Effector memory CD8-positive, alpha-beta T cell (primary cell): ENCODE data around the gene STK11IP.

ENCODE experiments used
- ATAC-seq: fragments of 150-1000 bp; cut with Tn5 transposase; replicated peaks from 2 replicates; pipeline ENCODE4 v1.10.0; 2021; ENCODE audit warnings: mild to moderate bottlenecking, moderate library complexity
- DNase-seq, 3 experiments: peaks; one replicate each; pipeline ENCODE4 v3.0.0; 2021
- H3K27ac Mint-ChIP-seq, 2 donors: one replicate each; pipeline ENCODE4 v1.8.0; 2022; ENCODE audit warnings: mild to moderate bottlenecking in 2 of 2, mixed read lengths in 2 of 2, moderate library complexity in 2 of 2
- H3K27me3 Mint-ChIP-seq, 2 donors: one replicate each; pipeline ENCODE4 v1.8.0; 2022; ENCODE audit warnings: mixed read lengths in 2 of 2
- H3K36me3 Mint-ChIP-seq: one replicate; pipeline ENCODE4 v1.8.0; 2022; ENCODE audit warnings: mild to moderate bottlenecking, moderate library complexity, mixed read lengths; ENCODE audit not compliant: insufficient read depth
- H3K4me1 Mint-ChIP-seq, 2 donors: one replicate each; pipeline ENCODE4 v1.8.0; 2022; ENCODE audit warnings: low read depth in 2 of 2, mixed read lengths in 2 of 2
- H3K4me3 Mint-ChIP-seq, 2 donors: one replicate each; pipeline ENCODE4 v1.8.0; 2022; ENCODE audit warnings: mild to moderate bottlenecking in 2 of 2, mixed read lengths in 2 of 2, moderate library complexity in 2 of 2
- H3K9me3 Mint-ChIP-seq, 2 donors: one replicate each; pipeline ENCODE4 v1.8.0; 2022; ENCODE audit warnings: mixed read lengths in 2 of 2

STK11IP gene

GRCh38 chr2:219661197-219661954 is 63.7 kb downstream of the STK11IP start:
- Mint-ChIP-seq H3K4me3 (no peak overlapping the region), H3K36me3 (no peaks in the 10 kb centered on the region), H3K27me3 (peaks cover 64 to 86% of the 10 kb centered on the region in 2 donors), H3K4me1 (no peaks in the 10 kb centered on the region), H3K9me3 (peaks cover 0 to 3% of the 10 kb centered on the region in 2 donors), H3K27ac (no peak overlapping the region)
- no peak for ATAC-seq
- DNase-seq: no peak

DNA sequence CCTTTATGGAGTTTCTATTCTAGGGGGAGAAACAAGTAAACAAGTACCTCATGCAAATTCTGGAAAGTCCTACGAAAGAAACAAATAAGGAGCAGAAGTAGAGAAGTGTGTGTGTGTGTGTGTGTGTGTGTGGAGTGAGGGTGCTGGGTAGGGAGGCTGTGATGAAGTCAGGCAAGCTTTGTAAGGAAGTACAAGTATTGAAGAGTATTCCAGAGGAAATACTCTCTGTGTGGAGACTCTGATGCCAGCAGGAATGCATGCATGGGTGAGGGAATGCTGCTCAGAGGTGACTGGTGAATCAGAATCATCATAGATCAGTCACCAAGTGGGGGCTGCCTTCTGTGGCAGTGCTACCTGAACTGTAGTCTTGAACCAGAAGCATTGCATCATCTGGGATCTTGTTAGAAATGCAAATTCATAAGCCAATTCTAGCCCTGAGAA is 64.3 kb downstream of the STK11IP start:
- Mint-ChIP-seq H3K4me1 (no peaks in the 10 kb centered on the region), H3K36me3 (no peaks in the 10 kb centered on the region), H3K4me3 (no peak overlapping the region), H3K27ac (no peak overlapping the region), H3K27me3 (peaks cover 58 to 86% of the 10 kb centered on the region in 2 donors), H3K9me3 (peaks cover 0 to 3% of the 10 kb centered on the region in 2 donors)
- DNase-seq (no peak), ATAC-seq (no peak)

DNA sequence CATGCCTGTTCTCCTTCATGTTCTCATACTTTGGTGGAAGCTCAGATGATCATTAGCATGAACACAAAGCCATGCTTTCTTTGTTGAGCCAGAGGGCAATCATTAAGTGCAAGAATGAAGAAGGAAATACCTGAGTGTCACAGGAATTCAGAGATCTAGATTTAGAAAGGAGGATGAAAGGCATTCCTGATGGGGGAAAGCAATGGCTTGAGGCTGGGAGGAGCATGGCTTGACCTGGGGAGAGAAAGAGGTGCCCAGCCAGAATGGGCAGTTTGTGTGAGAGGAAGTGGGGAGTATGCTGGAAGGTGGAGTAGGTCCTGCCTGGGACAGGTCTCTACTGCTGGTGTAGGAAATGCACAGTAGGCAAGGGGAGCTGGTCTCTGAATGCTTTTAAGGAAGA is 64.9 kb downstream of the STK11IP start:
- Mint-ChIP-seq H3K27me3 (peaks cover 58 to 80% of the 10 kb centered on the region in 2 donors), H3K36me3 (no peaks in the 10 kb centered on the region), H3K4me3 (no peak overlapping the region), H3K4me1 (no peaks in the 10 kb centered on the region), H3K9me3 (peaks cover 0 to 3% of the 10 kb centered on the region in 2 donors), H3K27ac (no peak overlapping the region)
- ATAC-seq (no peak), DNase-seq (no peak)

GRCh38 chr2:219663116-219663762 is 65.6 kb downstream of the STK11IP start:
- Mint-ChIP-seq H3K4me3 (no peak overlapping the region), H3K27me3 (peaks cover 52 to 75% of the 10 kb centered on the region in 2 donors), H3K9me3 (peaks cover 0 to 3% of the 10 kb centered on the region in 2 donors), H3K36me3 (no peaks in the 10 kb centered on the region), H3K27ac (no peak overlapping the region), H3K4me1 (no peaks in the 10 kb centered on the region)
- ATAC-seq: no peak
- no peak for DNase-seq

DNA sequence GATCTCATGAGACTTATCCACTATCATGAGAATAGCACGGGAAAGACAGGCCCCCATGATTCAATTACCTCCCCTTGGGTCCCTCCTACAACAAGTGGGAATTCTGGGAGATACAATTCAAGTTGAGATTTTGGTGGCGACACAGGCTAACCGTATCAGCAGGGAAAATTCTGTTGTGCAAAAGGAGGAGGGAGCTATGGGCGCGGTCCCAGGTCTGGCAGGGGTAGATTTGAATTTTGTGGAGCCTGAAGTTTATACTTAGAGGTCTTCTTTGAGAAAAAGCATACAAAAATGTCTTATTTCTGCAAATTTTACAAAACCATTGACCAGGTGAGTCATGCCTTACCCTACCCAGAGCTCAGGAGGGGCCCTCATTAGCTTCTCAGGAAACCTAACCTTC is 66.4 kb downstream of the STK11IP start:
- peaks cover 45 to 72% of the 10 kb centered on the region in 2 donors for H3K27me3 Mint-ChIP-seq
- no peaks in the 10 kb centered on the region for H3K36me3 Mint-ChIP-seq

DNA sequence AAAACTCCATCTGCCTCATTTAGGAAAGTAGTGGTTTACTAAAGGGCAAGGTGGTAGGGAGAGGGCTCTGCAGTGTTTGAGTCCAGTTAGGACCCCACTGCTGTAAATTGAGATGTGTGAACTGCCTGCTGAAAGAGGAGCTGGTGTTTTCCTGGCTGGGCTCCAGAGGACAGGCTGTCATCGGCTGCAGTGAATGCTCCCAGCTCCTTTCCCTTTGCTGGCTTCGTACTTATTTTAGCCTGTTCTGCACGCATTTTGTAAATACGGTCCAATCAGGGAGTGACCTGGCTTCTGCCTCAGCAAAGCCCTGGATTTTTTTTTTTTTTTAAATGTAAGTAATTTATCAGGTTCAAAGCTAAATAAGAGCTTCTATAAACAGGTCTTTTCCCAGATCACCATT is 67.3 kb downstream of the STK11IP start:
- DNase-seq: no peak
- Mint-ChIP-seq H3K4me1 (no peaks in the 10 kb centered on the region), H3K4me3 (no peak overlapping the region), H3K27me3 (peaks cover 44 to 63% of the 10 kb centered on the region in 2 donors), H3K9me3 (peaks cover 0 to 3% of the 10 kb centered on the region in 2 donors), H3K27ac (no peak overlapping the region), H3K36me3 (no peaks in the 10 kb centered on the region)
- no peak for ATAC-seq

More for the DNA sequence above, 66.4 kb downstream of the STK11IP start:
- Mint-ChIP-seq H3K4me1 (no peaks in the 10 kb centered on the region), H3K4me3 (no peak overlapping the region), H3K9me3 (peaks cover 0 to 3% of the 10 kb centered on the region in 2 donors), H3K27ac (no peak overlapping the region)
- DNase-seq: no peak
- no peak for ATAC-seq

- Mint-ChIP-seq H3K9me3 (peaks cover 0 to 3% of the 10 kb centered on the region in 2 donors), H3K4me3 (no peak overlapping the region), H3K4me1 (no peaks in the 10 kb centered on the region), H3K27me3 (peaks cover 36 to 53% of the 10 kb centered on the region in 2 donors), H3K36me3 (no peaks in the 10 kb centered on the region), H3K27ac (no peak overlapping the region)
- no peak for ATAC-seq
- no peak for DNase-seq
Observed at GRCh38 chr2:219665926-219666325, 68.3 kb downstream of the STK11IP start.
